HG03354 (cell line): ENCODE measurements around the gene NFE2.
A peak's percentile ranks its signal among the peaks of the same experiment; 100 is the strongest.
"Not testable (repeated sequence)": the region's sequence is repeated elsewhere in the genome, so short reads cannot be mapped to it uniquely, and the experiment has no call there.

Experiments used
- ATAC-seq: cut with Tn5 transposase; IDR thresholded peaks from one replicate; pipeline ENCODE4 v1.9.1; 2021; ENCODE audit warnings: mild to moderate bottlenecking; ENCODE audit not compliant: unreplicated experiment, poor library complexity, severe bottlenecking

The NFE2 gene

GRCh38 chr12:54285150-54286041 is 15.4 kb downstream of the NFE2 start:
- no peak for ATAC-seq

- ATAC-seq: not testable (repeated sequence)
These were observed 16.6 kb downstream of the NFE2 start for GRCh38 chr12:54284070-54284780.

- no peak for ATAC-seq
These were observed 17.7 kb downstream of the NFE2 start for GRCh38 chr12:54282949-54283593.

- not testable (repeated sequence) for ATAC-seq
These were observed 19.1 kb downstream of the NFE2 start for GRCh38 chr12:54281694-54282093.

GRCh38 chr12:54281261-54281638 is 19.6 kb downstream of the NFE2 start:
- not testable (repeated sequence) for ATAC-seq

GRCh38 chr12:54280468-54281260 is 20.2 kb downstream of the NFE2 start, which contains the start of gene HNRNPA1:
Gene HNRNPA1, plus strand, starts transcription at chr12:54280726. Its CDS starts 82 bp downstream, at chr12:54280808.
- ATAC-seq: peak; percentile 86

- ATAC-seq: peak; percentile 79
These were observed 21.0 kb downstream of the NFE2 start, which contains the start of gene CBX5 for GRCh38 chr12:54279632-54280467. Gene CBX5, minus strand, starts transcription at chr12:54280122. Its CDS starts 22,472 bp downstream, at chr12:54257650.

- no peak for ATAC-seq
These were observed 21.6 kb downstream of the NFE2 start for GRCh38 chr12:54279227-54279631.

GRCh38 chr12:54277823-54278276 is 23.0 kb downstream of the NFE2 start:
- ATAC-seq: no peak

- ATAC-seq: no peak
These were observed 24.4 kb downstream of the NFE2 start for GRCh38 chr12:54276368-54276767.

- no peak for ATAC-seq
These were observed 26.8 kb downstream of the NFE2 start for GRCh38 chr12:54273981-54274380.

- ATAC-seq: no peak
These were observed 28.6 kb downstream of the NFE2 start for GRCh38 chr12:54272214-54272613.

GRCh38 chr12:54270345-54270744 is 30.5 kb downstream of the NFE2 start:
- no peak for ATAC-seq

- ATAC-seq: no peak
These were observed 34.0 kb downstream of the NFE2 start for GRCh38 chr12:54266852-54267251.

GRCh38 chr12:54265364-54265812 is 35.4 kb downstream of the NFE2 start:
- ATAC-seq: no peak

- no peak for ATAC-seq
These were observed 38.4 kb downstream of the NFE2 start for GRCh38 chr12:54262403-54262925.

- ATAC-seq: no peak
These were observed 38.9 kb downstream of the NFE2 start for GRCh38 chr12:54261815-54262402.
